Large intestine (tissue), 3 donors: ENCODE measurements around the gene SLC38A1. TPM values are rescaled to one million over a fixed set of nuclear protein-coding genes. Genes with fewer than 3 reads are reported as not detected.
"Not testable (repeated sequence)": the region's sequence is repeated elsewhere in the genome, so short reads cannot be mapped to it uniquely, and the experiment has no call there.

Experiments used
- DNase-seq, 2 donors: peaks; one replicate each; pipeline versions ENCODE4 v3.0.0 to v3.0.0-alpha.2; 2013
- H3K27ac ChIP-seq: one replicate; pipeline ENCODE4 v1.5.1; 2013; ENCODE audit warnings: low read length
- H3K27me3 ChIP-seq: 2 replicates; pipeline ENCODE4 v1.6.1; 2013; ENCODE audit warnings: low read length; ENCODE audit not compliant: control insufficient read depth, insufficient read depth
- H3K36me3 ChIP-seq: 2 replicates; pipeline ENCODE4 v1.6.1; 2013; ENCODE audit warnings: low read length; ENCODE audit not compliant: control insufficient read depth, insufficient read depth
- H3K4me1 ChIP-seq: one replicate; pipeline ENCODE4 v1.6.1; 2013; ENCODE audit warnings: low read length; ENCODE audit not compliant: control insufficient read depth, insufficient read depth
- H3K4me3 ChIP-seq: one replicate; pipeline ENCODE4 v1.5.1; 2013; ENCODE audit warnings: low read length
- H3K9me3 ChIP-seq: one replicate; pipeline ENCODE4 v1.6.1; 2013; ENCODE audit warnings: mild to moderate bottlenecking, low read depth, low read length, moderate library complexity; ENCODE audit not compliant: control insufficient read depth
- WGBS: methylation state at CpG from one replicate; pipeline ENCODE4 v1.1.5; 2013; ENCODE audit warnings: low lambda C conversion rate; ENCODE audit not compliant: insufficient coverage; 5-methylcytosine and 5-hydroxymethylcytosine counted together
- polyA plus RNA-seq: library from polyadenylated mRNA; unstranded; fragments of 120-200 nt; gene quantifications from one replicate; pipeline ENCODE4 v1.2.1, GENCODE V29; 2013

The SLC38A1 gene
- polyA plus RNA-seq, 1 donor: 52.9 TPM

GRCh38 chr12:46291953-46292352, 23.1 kb upstream of the SLC38A1 start:
- 100% methylated on average over 2 of the region's 3 CpGs for WGBS
- not testable (repeated sequence) for H3K36me3 ChIP-seq, H3K27me3 ChIP-seq, H3K27ac ChIP-seq, H3K9me3 ChIP-seq, H3K4me3 ChIP-seq, H3K4me1 ChIP-seq, DNase-seq

GRCh38 chr12:46285177-46285576, 16.3 kb upstream of the SLC38A1 start:
- not testable (repeated sequence) for DNase-seq, H3K36me3 ChIP-seq, H3K4me3 ChIP-seq, H3K9me3 ChIP-seq, H3K27ac ChIP-seq, H3K27me3 ChIP-seq, H3K4me1 ChIP-seq
- WGBS: no CpG with 5 or more reads among the region's 2 CpGs

GRCh38 chr12:46282829-46283228, 14.0 kb upstream of the SLC38A1 start:
- no peak overlapping the region for H3K27ac ChIP-seq
- no peak overlapping the region for H3K4me3 ChIP-seq
- no peaks in the 10 kb centered on the region for H3K4me1 ChIP-seq
- H3K27me3 ChIP-seq: no peaks in the 10 kb centered on the region
- H3K9me3 ChIP-seq: peaks cover 5% of the 10 kb centered on the region
- no peak for DNase-seq
- H3K36me3 ChIP-seq: no peaks in the 10 kb centered on the region

- no CpG with 5 or more reads among the region's 3 CpGs for WGBS
- no peaks in the 10 kb centered on the region for H3K9me3 ChIP-seq
- no peak overlapping the region for H3K4me3 ChIP-seq
- H3K36me3 ChIP-seq: no peaks in the 10 kb centered on the region
- no peaks in the 10 kb centered on the region for H3K27me3 ChIP-seq
- no peak for DNase-seq
- no peak overlapping the region for H3K27ac ChIP-seq
- H3K4me1 ChIP-seq: no peaks in the 10 kb centered on the region
These were observed 7.9 kb upstream of the SLC38A1 start for GRCh38 chr12:46276756-46277155.

- H3K27ac ChIP-seq: no peak overlapping the region
- no peaks in the 10 kb centered on the region for H3K9me3 ChIP-seq
These were observed 3.0 kb upstream of the SLC38A1 start for GRCh38 chr12:46271863-46272262.

DNA sequence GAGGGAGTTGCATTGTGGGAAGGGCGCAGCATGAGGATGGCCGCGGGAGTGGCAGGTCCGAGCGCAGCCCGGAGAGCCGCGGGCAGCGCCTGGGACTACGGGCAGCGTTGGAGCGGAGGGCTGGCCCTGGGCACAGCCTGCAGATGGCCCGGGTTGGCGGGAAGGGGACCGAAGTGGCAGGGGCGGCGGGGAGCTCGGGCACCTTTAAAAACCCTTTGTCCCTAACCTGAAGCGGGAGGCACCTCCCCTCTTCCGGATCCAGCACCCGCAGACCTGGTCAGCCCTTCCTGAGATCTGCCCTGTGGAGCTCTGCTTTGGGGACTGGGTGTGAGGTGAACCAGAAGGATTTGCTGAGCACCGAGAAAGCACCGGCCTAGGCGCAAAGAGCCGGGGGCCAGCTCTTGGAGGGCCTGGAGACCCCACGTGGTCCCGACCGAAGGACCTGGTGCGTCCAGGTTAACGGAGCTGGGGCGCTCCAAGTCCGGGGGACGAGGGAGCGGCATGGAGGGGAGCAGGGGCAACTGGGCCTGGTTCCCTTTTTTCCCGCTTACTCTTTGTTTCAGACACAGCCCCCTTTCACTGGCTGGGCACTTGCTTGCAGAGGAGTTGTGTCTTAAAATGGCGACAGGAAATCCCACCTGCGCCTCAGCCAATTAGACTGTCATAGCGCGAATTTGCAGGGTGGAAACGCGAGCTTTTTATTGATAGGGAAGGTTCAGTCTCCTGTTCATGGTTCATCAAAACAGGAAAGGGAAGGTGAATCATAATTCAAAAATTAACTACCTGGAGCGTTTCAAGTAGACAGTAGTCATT, 792 bp upstream of the SLC38A1 start:
- Histone ChIP-seq H3K36me3 (no peaks in the 10 kb centered on the region), H3K4me3 (peak overlapping the region; percentile 72), H3K9me3 (no peaks in the 10 kb centered on the region), H3K27me3 (peaks cover 26% of the 10 kb centered on the region), H3K27ac (peak overlapping the region; percentile 92), H3K4me1 (peaks cover 8% of the 10 kb centered on the region)
- DNase-seq: peak; percentile 58 to 85
- 18% methylated on average over 6 of the region's 42 CpGs for WGBS

More at GRCh38 chr12:46271863-46272262, 3.0 kb upstream of the SLC38A1 start:
- Histone ChIP-seq H3K4me3 (no peak overlapping the region), H3K4me1 (no peaks in the 10 kb centered on the region), H3K36me3 (no peaks in the 10 kb centered on the region), H3K27me3 (peaks cover 24% of the 10 kb centered on the region)
- no peak for DNase-seq
- no CpG with 5 or more reads among the region's 2 CpGs for WGBS

DNA sequence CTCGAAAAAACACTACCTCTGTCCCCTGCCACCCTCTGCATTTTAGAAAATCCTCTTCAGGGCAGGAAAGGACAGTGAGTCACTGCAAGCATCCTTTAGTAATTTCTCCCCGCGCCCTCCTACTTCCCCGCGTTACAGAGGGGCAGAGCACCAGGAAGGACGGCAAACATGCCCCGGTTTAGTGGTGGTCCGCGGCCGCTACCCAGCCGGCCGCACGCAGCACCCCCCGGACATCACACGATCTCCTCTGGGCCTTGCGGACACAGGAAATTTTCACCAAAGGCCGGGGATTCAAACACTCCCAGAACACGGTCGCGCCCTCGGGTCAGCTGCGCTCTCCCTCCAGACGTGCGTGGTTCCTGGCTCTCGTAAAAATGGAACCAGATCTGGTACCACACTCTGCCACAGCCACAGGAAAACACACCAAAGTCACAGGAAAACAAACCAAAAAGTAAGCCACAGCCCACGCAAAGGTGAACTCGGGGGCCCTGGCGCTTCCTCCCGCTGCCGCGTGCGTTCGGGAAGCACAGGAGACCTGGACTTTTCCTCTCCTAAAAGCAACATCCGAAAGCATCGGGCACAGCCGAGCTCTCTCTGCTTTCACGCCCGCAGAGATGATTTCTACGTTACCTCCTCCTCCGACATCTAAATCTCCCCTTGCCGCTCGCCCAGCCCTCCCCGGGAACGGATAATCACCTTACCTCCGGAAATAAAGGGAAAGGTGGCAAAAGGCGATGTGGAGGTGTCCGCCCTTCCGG, 839 bp downstream of the SLC38A1 start:
- Histone ChIP-seq H3K4me1 (peaks cover 9% of the 10 kb centered on the region), H3K27ac (peak overlapping the region; percentile 92), H3K4me3 (peak overlapping the region; percentile 72), H3K9me3 (no peaks in the 10 kb centered on the region), H3K36me3 (no peaks in the 10 kb centered on the region), H3K27me3 (peaks cover 26% of the 10 kb centered on the region)
- peak; percentile 27 to 66 for DNase-seq
- no CpG with 5 or more reads among the region's 48 CpGs for WGBS

DNA sequence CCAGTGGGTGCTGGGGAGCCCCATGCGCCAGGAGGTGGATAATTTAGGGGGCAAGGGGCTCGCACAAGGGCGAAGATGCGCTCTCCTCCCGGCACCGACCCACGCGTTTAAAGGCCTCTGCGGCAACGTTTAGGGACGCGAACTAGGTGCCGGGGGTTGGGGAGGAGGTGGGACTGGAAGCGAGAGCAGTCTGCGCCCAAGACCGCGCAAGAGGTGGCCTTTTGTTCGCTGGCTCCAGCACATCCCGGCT, 1.3 kb downstream of the SLC38A1 start:
- Histone ChIP-seq H3K36me3 (no peaks in the 10 kb centered on the region), H3K9me3 (no peaks in the 10 kb centered on the region), H3K4me3 (peak overlapping the region; percentile 72), H3K27me3 (peaks cover 26% of the 10 kb centered on the region), H3K4me1 (peaks cover 11% of the 10 kb centered on the region), H3K27ac (peak overlapping the region; percentile 92)
- no CpG with 5 or more reads among the region's 19 CpGs for WGBS
- DNase-seq: no peak

DNA sequence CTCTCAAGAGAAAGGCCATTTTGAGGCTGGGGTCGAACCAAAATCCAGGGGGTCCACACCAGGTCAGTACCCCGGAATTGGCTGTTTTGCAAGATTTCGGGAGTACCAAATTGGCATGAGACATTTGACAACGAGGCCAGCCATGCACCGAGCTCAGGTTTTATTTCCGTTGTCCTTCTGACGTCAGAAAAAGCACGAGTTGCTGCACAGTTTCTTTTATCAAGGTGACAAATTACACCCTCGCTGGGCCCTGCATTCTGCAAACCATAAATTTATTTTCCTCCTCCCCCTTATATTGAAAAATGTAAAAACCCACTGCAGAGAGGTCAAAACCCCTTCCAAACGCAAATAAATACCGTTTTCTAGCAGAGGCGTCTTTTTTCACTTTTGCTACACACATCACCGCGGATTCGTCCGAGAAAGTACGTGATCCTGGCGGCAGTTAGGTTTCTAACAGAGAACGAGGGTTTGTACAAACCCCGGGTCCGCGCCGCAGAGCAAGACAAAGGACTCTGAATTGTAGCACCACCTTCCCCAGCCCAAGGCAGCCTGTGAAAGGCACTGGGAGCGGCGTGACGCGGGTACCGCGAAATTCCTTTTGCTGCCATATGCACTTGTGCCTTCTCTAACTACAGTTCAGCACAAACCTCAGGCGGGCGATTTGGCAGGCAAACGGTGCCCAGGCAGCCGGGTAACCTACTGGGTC, 1.8 kb downstream of the SLC38A1 start:
- peak; percentile 65 to 86 for DNase-seq
- 19% methylated on average over 3 of the region's 33 CpGs for WGBS
- Histone ChIP-seq H3K27me3 (peaks cover 26% of the 10 kb centered on the region), H3K9me3 (no peaks in the 10 kb centered on the region), H3K4me3 (peak overlapping the region; percentile 72), H3K36me3 (no peaks in the 10 kb centered on the region), H3K27ac (peak overlapping the region; percentile 92), H3K4me1 (peaks cover 11% of the 10 kb centered on the region)

GRCh38 chr12:46266382-46266791, 2.5 kb downstream of the SLC38A1 start:
- DNase-seq: peak; percentile 40 to 72
- Histone ChIP-seq H3K9me3 (no peaks in the 10 kb centered on the region), H3K4me3 (peak overlapping the region; percentile 72), H3K4me1 (peaks cover 14% of the 10 kb centered on the region), H3K27me3 (peaks cover 26% of the 10 kb centered on the region), H3K27ac (peak overlapping the region; percentile 92), H3K36me3 (no peaks in the 10 kb centered on the region)
- WGBS: no CpG with 5 or more reads among the region's 7 CpGs
